ENCODE results near the gene POLR3C.
A peak's percentile ranks its signal among the peaks of the same experiment; 100 is the strongest.
"Not testable (repeated sequence)": the region's sequence is repeated elsewhere in the genome, so short reads cannot be mapped to it uniquely, and the experiment has no call there.

The POLR3C gene

GRCh38 chr1:145823565-145824498, at the start of gene POLR3C, which contains the start of gene RNF115:
POLR3C (plus strand) TSS chr1:145824200; CDS start chr1:145825777, 1,577 bp downstream.
RNF115 (minus strand) TSS chr1:145824095; CDS start chr1:145823873, 222 bp downstream.
- FAIRE-seq = no peak

- peak; percentile 97 for FAIRE-seq
These were observed 46.4 kb upstream of the POLR3C start for GRCh38 chr1:145777357-145778145.

- FAIRE-seq = no peak
These were observed 45.9 kb upstream of the POLR3C start for GRCh38 chr1:145778146-145778540.

GRCh38 chr1:145782272-145783099, 41.5 kb upstream of the POLR3C start:
- peak; percentile 74 for FAIRE-seq

- no peak for FAIRE-seq
These were observed 39.6 kb upstream of the POLR3C start for GRCh38 chr1:145784409-145784808.

GRCh38 chr1:145785547-145785946, 38.5 kb upstream of the POLR3C start:
- FAIRE-seq = no peak

- FAIRE-seq = no peak
These were observed 37.7 kb upstream of the POLR3C start for GRCh38 chr1:145786271-145786670.

- FAIRE-seq = no peak
These were observed 35.4 kb upstream of the POLR3C start for GRCh38 chr1:145788580-145788979.

GRCh38 chr1:145791860-145792259, 32.1 kb upstream of the POLR3C start:
- not testable (repeated sequence) for FAIRE-seq

GRCh38 chr1:145792484-145792883, 31.5 kb upstream of the POLR3C start:
- FAIRE-seq = no peak

GRCh38 chr1:145795257-145795881, 28.6 kb upstream of the POLR3C start:
- no peak for FAIRE-seq

GRCh38 chr1:145796753-145797152, 27.2 kb upstream of the POLR3C start:
- no peak for FAIRE-seq

GRCh38 chr1:145799806-145800205, 24.2 kb upstream of the POLR3C start:
- no peak for FAIRE-seq

GRCh38 chr1:145804235-145805045, 19.6 kb upstream of the POLR3C start:
- no peak for FAIRE-seq

- peak; percentile 9 for FAIRE-seq
These were observed 18.9 kb upstream of the POLR3C start for GRCh38 chr1:145805057-145805456.

- FAIRE-seq = no peak
These were observed 17.6 kb upstream of the POLR3C start for GRCh38 chr1:145806408-145806807.

GRCh38 chr1:145806844-145807243, 17.2 kb upstream of the POLR3C start:
- FAIRE-seq = peak; percentile 49

GRCh38 chr1:145812977-145813810, 10.8 kb upstream of the POLR3C start:
- not testable (repeated sequence) for FAIRE-seq

GRCh38 chr1:145818095-145818494, 5.9 kb upstream of the POLR3C start:
- FAIRE-seq = not testable (repeated sequence)

GRCh38 chr1:145822779-145823331, 1.1 kb upstream of the POLR3C start:
- FAIRE-seq = not testable (repeated sequence)
